WTC11 (cell line): ENCODE results near the gene C1QL4. TPM values are rescaled to one million over a fixed set of nuclear protein-coding genes. Genes with fewer than 3 reads are reported as not detected.
A peak's percentile ranks its signal among the peaks of the same experiment; 100 is the strongest.

Experiments used
- ATAC-seq: fragments of 200-7000 bp; cut with Tn5 transposase; 2 replicates; pipeline ENCODE4 v1.10.0; 2021; ENCODE audit warnings: mild to moderate bottlenecking, moderate library complexity
- CTCF ChIA-PET: fragments of 300-600 bp; sonication (Branson Sonifier 250); formaldehyde crosslinking; loops from one replicate; lab custom pipeline; 2021; ENCODE audit warnings: antibody characterized with exemption; lab: Charles Lee
- POLR2A ChIA-PET: fragments of 350-600 bp; sonication (Branson Sonifier 250); formaldehyde crosslinking; loops from one replicate; lab custom pipeline; 2021; ENCODE audit warnings: antibody characterized with exemption; lab: Charles Lee
- DNase-seq: peaks from one replicate; pipeline ENCODE4 v3.0.0; 2021; ENCODE audit warnings: low spot score
- H3K27ac Mint-ChIP-seq: 2 replicates; pipeline ENCODE4 v1.8.0; 2021; ENCODE audit warnings: mixed read lengths
- H3K27me3 Mint-ChIP-seq: 2 replicates; pipeline ENCODE4 v1.8.0; 2021; ENCODE audit warnings: low read depth, mild to moderate bottlenecking, moderate library complexity, mixed read lengths
- H3K36me3 Mint-ChIP-seq: 2 replicates; pipeline ENCODE4 v1.8.0; 2021; ENCODE audit warnings: mixed read lengths
- H3K4me1 Mint-ChIP-seq: 2 replicates; pipeline ENCODE4 v1.8.0; 2022; ENCODE audit warnings: mixed read lengths
- H3K4me3 Mint-ChIP-seq: 2 replicates; pipeline ENCODE4 v1.8.0; 2021; ENCODE audit warnings: mild to moderate bottlenecking, moderate library complexity, mixed read lengths
- H3K9me3 Mint-ChIP-seq: 2 replicates; pipeline ENCODE4 v1.8.0; 2021; ENCODE audit warnings: mixed read lengths
- AR ChIP-seq: fragments of 250-450 bp; sonication (Bioruptor Pico); IDR thresholded peaks from 2 replicates; pipeline ENCODE4 v1.9.0; 2021; ENCODE audit warnings: mild to moderate bottlenecking
- CBFB ChIP-seq: sonication (generic); formaldehyde crosslinking; IDR thresholded peaks from 2 replicates; pipeline ENCODE4 v1.8.1; 2022; ENCODE audit warnings: mild to moderate bottlenecking, low read depth, missing genetic modification reagents
- CREM ChIP-seq: sonication (generic); formaldehyde crosslinking; IDR thresholded peaks from 2 replicates; pipeline ENCODE4 v1.8.1; 2022; ENCODE audit warnings: mild to moderate bottlenecking, missing genetic modification reagents, moderate library complexity
- E2F5 ChIP-seq: sonication (generic); formaldehyde crosslinking; IDR thresholded peaks from 2 replicates; pipeline ENCODE4 v1.8.1; 2022; ENCODE audit warnings: mild to moderate bottlenecking, moderate library complexity, missing genetic modification reagents
- ESRRA ChIP-seq: sonication (generic); formaldehyde crosslinking; IDR thresholded peaks from 2 replicates; pipeline ENCODE4 v1.8.1; 2022; ENCODE audit warnings: mild to moderate bottlenecking, missing genetic modification reagents, borderline replicate concordance
- GRHL2 ChIP-seq: fragments of 250-450 bp; sonication (Bioruptor Pico); IDR thresholded peaks from 2 replicates; pipeline ENCODE4 v1.8.0; 2022; ENCODE audit warnings: mild to moderate bottlenecking, moderate library complexity; ENCODE audit not compliant: insufficient replicate concordance, severe bottlenecking
- GTF2I ChIP-seq: fragments of 250-450 bp; sonication (Bioruptor Pico); conservative IDR thresholded peaks from 2 replicates; pipeline ENCODE4 v1.4.0; 2021; ENCODE audit warnings: mild to moderate bottlenecking
- HMGA2 ChIP-seq: fragments of 250-450 bp; sonication (Bioruptor Pico); IDR thresholded peaks from 2 replicates; pipeline ENCODE4 v1.4.0; 2021; ENCODE audit warnings: mild to moderate bottlenecking, moderate library complexity
- HMGXB4 ChIP-seq: sonication (generic); formaldehyde crosslinking; IDR thresholded peaks from 2 replicates; pipeline ENCODE4 v1.8.1; 2023; ENCODE audit warnings: mild to moderate bottlenecking, moderate library complexity, missing genetic modification reagents
- JAZF1 ChIP-seq: fragments of 250-450 bp; sonication (Bioruptor Pico); IDR thresholded peaks from 2 replicates; pipeline ENCODE4 v1.9.0; 2021; ENCODE audit warnings: moderate library complexity, mild to moderate bottlenecking, inconsistent platforms
- JUN ChIP-seq: sonication (generic); formaldehyde crosslinking; IDR thresholded peaks from 2 replicates; pipeline ENCODE4 v1.8.0; 2023; ENCODE audit warnings: mild to moderate bottlenecking, missing genetic modification reagents
- MAX ChIP-seq: sonication (generic); formaldehyde crosslinking; IDR thresholded peaks from 2 replicates; pipeline ENCODE4 v1.8.0; 2022; ENCODE audit warnings: mild to moderate bottlenecking, missing genetic modification reagents
- MYBL2 ChIP-seq: sonication (generic); formaldehyde crosslinking; IDR thresholded peaks from 2 replicates; pipeline ENCODE4 v1.8.1; 2023; ENCODE audit warnings: mild to moderate bottlenecking, moderate library complexity, missing genetic modification reagents
- NR1H2 ChIP-seq: sonication (generic); formaldehyde crosslinking; IDR thresholded peaks from 2 replicates; pipeline ENCODE4 v1.9.0; 2021; ENCODE audit warnings: mild to moderate bottlenecking, moderate library complexity, missing genetic modification reagents
- PRRX2 ChIP-seq: fragments of 250-450 bp; sonication (Bioruptor Pico); IDR thresholded peaks from 2 replicates; pipeline ENCODE4 v1.8.0; 2021; ENCODE audit warnings: mild to moderate bottlenecking
- STAT6 ChIP-seq: sonication (generic); formaldehyde crosslinking; conservative IDR thresholded peaks from 2 replicates; pipeline ENCODE4 v1.8.1; 2023; ENCODE audit warnings: mild to moderate bottlenecking, low read depth, missing genetic modification reagents, moderate library complexity
- ZNF416 ChIP-seq: fragments of 250-450 bp; sonication (Bioruptor Pico); IDR thresholded peaks from 2 replicates; pipeline ENCODE4 v1.9.0; 2021; ENCODE audit warnings: mild to moderate bottlenecking, inconsistent platforms
- ZNF671 ChIP-seq: fragments of 250-450 bp; sonication (Bioruptor Pico); IDR thresholded peaks from 2 replicates; pipeline ENCODE4 v1.8.0; 2021; ENCODE audit warnings: mild to moderate bottlenecking
- total RNA-seq: library from RNA; stranded (reverse); gene quantifications from 3 replicates; pipeline ENCODE4 v1.2.3, GENCODE V29; 2021
- TF ChIP-seq, protein P1 (sequence below): sonication (generic); formaldehyde crosslinking; IDR thresholded peaks from 2 replicates; pipeline ENCODE4 v1.8.0; 2022; ENCODE audit warnings: mild to moderate bottlenecking, missing genetic modification reagents

The C1QL4 gene
- total RNA-seq, 1 experiment from 2014 or later: 1.2 TPM

DNA sequence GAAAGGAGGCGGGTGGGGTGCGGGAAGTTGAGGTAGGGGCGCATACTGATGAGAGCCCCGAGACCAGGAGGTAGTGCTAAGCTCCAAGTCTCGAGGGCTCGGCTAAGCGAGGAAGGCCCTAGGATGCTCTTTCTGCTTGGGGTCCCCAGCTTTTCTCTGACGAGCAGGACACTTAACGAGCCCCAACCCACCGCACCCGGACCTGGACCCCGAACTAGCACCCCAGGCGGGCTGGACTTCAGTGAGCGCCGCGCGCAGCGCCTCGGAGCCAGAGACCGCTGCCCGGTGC lies 4.7 kb upstream of the C1QL4 start:
- peak overlapping the region; percentile 67 for H3K4me3 Mint-ChIP-seq
- DNase-seq (no peak), ATAC-seq (no peak)
- peaks cover 99% of the 10 kb centered on the region for H3K27me3 Mint-ChIP-seq
- POLR2A ChIA-PET: interaction anchor here (0.8 to 2.7 kb wide), 6 partner anchors 10 to 48 kb away, joined by 3 to 18 read pairs (median 6); partner anchors contain the start of genes PRPH and TROAP
- no peaks in the 10 kb centered on the region for H3K9me3 Mint-ChIP-seq
- H3K27ac Mint-ChIP-seq: no peak overlapping the region
- CTCF ChIA-PET: interaction anchor here (0.6 to 3.9 kb wide), 59 partner anchors 9 to 604 kb away, joined by 3 to 264 read pairs (median 5); partner anchors contain the start of genes KCNH3, PRPF40B, PRPH and SPATS2
- no peaks in the 10 kb centered on the region for H3K36me3 Mint-ChIP-seq
- TF ChIP-seq CBFB (CRISPR knock-in tag): no peak
- no peak for TF ChIP-seq E2F5 (CRISPR knock-in tag)
- no peak for TF ChIP-seq MYBL2 (CRISPR knock-in tag)
- TF ChIP-seq, protein P1, sequence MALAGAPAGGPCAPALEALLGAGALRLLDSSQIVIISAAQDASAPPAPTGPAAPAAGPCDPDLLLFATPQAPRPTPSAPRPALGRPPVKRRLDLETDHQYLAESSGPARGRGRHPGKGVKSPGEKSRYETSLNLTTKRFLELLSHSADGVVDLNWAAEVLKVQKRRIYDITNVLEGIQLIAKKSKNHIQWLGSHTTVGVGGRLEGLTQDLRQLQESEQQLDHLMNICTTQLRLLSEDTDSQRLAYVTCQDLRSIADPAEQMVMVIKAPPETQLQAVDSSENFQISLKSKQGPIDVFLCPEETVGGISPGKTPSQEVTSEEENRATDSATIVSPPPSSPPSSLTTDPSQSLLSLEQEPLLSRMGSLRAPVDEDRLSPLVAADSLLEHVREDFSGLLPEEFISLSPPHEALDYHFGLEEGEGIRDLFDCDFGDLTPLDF (CRISPR knock-in tag): no peak
- no peak for TF ChIP-seq JUN (CRISPR knock-in tag)
- TF ChIP-seq ZNF416 (CRISPR knock-in tag): no peak
- no peak for TF ChIP-seq CREM (CRISPR knock-in tag)
- TF ChIP-seq GTF2I (CRISPR knock-in tag): no peak
- TF ChIP-seq ZNF671 (CRISPR knock-in tag): no peak
- TF ChIP-seq HMGA2 (CRISPR knock-in tag): no peak
- TF ChIP-seq ESRRA: no peak
- TF ChIP-seq PRRX2: no peak
- TF ChIP-seq GRHL2: no peak
- TF ChIP-seq NR1H2 (CRISPR knock-in tag): no peak
- no peak for TF ChIP-seq JAZF1 (CRISPR knock-in tag)
- TF ChIP-seq MAX (CRISPR knock-in tag): no peak
- TF ChIP-seq HMGXB4: no peak
- TF ChIP-seq AR (CRISPR knock-in tag): no peak
- TF ChIP-seq STAT6 (CRISPR knock-in tag): no peak
- peaks cover 55% of the 10 kb centered on the region for H3K4me1 Mint-ChIP-seq
